GM18498 (cell line): ENCODE results near the gene HSD17B11.
"Not testable (repeated sequence)": the region's sequence is repeated elsewhere in the genome, so short reads cannot be mapped to it uniquely, and the experiment has no call there.

Source experiments
- ATAC-seq: cut with Tn5 transposase; IDR thresholded peaks from one replicate; pipeline ENCODE4 v1.9.1; 2021; ENCODE audit warnings: mild to moderate bottlenecking, moderate library complexity; ENCODE audit not compliant: unreplicated experiment

HSD17B11 gene

GRCh38 chr4:87310691-87311335, 80.2 kb downstream of the HSD17B11 start:
- no peak for ATAC-seq

DNA sequence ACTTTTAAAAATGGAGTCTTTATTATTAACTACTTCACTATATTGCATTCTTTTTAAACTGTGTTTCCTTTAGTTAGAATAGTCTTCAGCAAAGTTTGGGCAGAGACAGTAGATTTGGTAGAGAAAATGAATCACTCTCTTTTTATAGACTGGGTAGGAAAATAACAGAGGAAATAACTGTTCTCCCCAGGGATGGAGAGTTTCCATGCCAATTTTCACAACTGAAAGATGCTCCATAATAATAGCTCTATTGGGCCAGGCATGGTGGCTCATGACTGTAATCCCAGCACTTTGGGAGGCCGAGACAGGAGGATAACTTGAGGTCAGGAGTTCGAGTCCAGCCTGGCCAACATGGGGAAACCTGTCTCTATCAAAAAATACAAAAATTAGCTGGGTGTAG, 81.4 kb downstream of the HSD17B11 start:
- no peak for ATAC-seq

- ATAC-seq = no peak
Observed at GRCh38 chr4:87306056-87306455, 84.9 kb downstream of the HSD17B11 start.

DNA sequence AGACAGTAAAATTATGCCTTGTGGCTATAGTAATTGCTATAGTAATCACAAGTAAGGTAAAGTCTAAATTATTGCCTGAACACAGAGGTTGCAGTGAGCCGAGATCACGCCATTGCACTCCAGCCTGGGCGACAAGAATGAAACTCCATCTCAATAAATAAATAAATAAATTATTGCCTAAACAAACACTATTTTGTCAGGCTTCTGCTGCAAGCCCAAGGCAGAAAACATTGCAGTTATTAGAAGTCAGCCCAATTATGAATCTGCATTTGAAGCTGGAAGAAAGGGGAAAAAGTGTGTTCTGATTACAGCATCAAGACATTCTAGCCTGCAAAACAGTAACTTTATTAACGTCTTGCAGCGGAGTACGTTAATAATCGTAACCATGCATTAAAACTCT, 85.4 kb downstream of the HSD17B11 start:
- ATAC-seq = no peak

DNA sequence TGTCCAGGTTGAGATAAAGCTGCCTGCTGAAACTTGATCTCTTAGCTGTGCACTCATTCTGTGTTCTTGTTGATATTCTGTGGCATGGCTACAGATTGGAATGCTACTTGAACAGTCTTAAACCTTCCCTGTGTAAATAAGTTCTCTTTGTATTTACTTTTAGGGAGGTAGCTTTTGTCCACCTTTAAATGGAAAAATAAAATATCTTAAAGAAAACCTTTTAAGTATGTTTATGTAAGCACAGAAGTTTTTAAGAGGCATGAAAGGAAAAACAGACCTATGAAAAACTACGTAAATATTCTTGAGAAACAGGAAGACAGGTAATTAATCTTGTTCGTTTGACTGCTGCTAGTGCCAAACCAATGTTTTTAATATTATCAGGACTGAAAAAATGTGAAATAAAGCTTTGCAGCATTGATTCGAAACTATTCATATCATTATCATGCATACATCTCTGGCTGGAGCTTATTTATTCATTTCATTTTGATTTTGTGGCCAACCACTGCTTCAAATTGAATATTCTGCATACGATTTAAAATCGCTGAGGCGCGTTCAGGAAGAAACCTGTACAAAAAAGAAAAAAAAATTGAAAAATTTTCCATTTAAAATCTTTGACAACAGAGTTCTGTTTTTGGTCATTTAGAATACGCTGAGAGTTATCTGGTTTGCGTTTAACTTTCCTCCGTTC, 86.1 kb downstream of the HSD17B11 start:
- no peak for ATAC-seq

GRCh38 chr4:87299898-87300297, 91.1 kb downstream of the HSD17B11 start:
- ATAC-seq = no peak

- ATAC-seq = no peak
Observed at GRCh38 chr4:87298362-87298761, 92.6 kb downstream of the HSD17B11 start.

GRCh38 chr4:87294911-87295310, 96.1 kb downstream of the HSD17B11 start:
- ATAC-seq = not testable (repeated sequence)

DNA sequence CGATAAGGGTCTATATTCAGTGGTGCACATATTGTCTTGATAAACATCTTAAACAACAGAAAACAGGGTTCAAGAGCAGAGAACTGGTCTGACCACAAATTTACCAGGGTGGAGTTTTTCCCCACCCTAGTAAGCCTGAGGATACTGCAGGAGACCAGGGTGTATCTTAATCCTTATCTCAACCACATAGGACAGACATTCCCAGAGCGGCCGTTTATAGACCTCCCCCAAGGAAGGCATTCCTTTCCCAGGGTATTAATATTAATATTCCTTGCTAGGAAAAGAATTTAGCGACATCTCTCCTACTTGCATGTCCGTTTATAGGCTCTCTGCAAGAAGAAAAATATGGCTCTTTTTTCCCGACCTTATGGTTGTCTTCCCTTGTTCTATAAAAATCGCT, 97.1 kb downstream of the HSD17B11 start:
- ATAC-seq = not testable (repeated sequence)

DNA sequence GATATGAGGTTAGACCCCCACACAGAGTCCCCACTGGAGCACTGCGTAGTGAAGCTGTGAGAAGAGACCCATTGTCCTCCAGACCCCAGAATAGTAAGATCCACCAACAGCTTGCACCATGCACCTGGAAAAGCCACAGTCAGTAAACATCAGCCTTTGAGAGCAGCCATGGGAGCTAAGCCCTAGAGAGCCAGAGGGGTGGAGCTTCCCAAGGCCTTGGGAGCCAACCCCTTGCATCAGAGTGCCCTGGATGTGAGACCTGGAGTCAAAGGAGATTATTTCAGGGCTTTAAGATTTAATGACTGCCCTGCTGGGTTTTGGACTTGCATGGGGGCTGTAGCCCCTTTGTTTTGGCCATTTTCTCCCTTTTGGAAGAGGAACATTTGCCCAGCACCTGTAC, 104.0 kb downstream of the HSD17B11 start:
- no peak for ATAC-seq
